ENCODE data around the gene DBH. TPM values are rescaled to one million over a fixed set of nuclear protein-coding genes. Genes with fewer than 3 reads are reported as not detected.
A peak's percentile ranks its signal among the peaks of the same experiment; 100 is the strongest.

Gene DBH
- total RNA-seq, 3 donors from 2014 or later (not counting 1 experiment from before 2014, with no cell fraction given) = not detected

DNA sequence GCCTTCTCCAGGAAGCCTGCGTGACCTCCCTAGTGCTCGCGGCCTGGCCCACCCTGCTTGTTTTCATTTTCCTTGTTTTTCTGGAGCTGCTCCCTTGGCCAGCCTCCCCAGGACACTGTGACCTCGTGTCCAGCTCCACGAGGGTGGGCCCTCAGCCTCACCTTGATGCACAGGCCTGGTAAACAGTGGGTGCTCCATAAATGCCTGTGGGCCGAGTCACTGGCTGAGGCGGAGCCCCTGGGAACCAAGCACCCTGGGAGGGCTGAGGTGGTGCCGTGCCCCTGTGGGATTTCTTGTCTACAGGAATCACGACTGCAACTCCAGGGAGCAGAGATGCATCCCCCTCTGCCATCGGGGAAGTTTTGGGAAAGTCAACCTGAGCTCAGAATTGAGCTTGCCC is 44.2 kb upstream of the DBH start:
- no peaks in the 10 kb centered on the region for H3K4me1 Mint-ChIP-seq
- no peak overlapping the region for H3K4me3 ChIP-seq (ENCODE audit: low read length)
- no peak overlapping the region for H3K4me3 Mint-ChIP-seq
- TF ChIP-seq, protein P1, sequence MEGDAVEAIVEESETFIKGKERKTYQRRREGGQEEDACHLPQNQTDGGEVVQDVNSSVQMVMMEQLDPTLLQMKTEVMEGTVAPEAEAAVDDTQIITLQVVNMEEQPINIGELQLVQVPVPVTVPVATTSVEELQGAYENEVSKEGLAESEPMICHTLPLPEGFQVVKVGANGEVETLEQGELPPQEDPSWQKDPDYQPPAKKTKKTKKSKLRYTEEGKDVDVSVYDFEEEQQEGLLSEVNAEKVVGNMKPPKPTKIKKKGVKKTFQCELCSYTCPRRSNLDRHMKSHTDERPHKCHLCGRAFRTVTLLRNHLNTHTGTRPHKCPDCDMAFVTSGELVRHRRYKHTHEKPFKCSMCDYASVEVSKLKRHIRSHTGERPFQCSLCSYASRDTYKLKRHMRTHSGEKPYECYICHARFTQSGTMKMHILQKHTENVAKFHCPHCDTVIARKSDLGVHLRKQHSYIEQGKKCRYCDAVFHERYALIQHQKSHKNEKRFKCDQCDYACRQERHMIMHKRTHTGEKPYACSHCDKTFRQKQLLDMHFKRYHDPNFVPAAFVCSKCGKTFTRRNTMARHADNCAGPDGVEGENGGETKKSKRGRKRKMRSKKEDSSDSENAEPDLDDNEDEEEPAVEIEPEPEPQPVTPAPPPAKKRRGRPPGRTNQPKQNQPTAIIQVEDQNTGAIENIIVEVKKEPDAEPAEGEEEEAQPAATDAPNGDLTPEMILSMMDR (IDR thresholded peaks at IDR 0.05) = no peak
- peaks cover 2% of the 10 kb centered on the region for H3K36me3 Mint-ChIP-seq
- intact Hi-C loops (cut with micrococcal nuclease) = no loop called here
- H3K27ac ChIP-seq (ENCODE audit: low read length) = no peak overlapping the region
- ATAC-seq (no peak), DNase-seq (no peak)
- no peaks in the 10 kb centered on the region for H3K9me3 ChIP-seq (ENCODE audit: control insufficient read depth, insufficient read depth, low read length)
- no peaks in the 10 kb centered on the region for H3K36me3 ChIP-seq (ENCODE audit: control insufficient read depth, insufficient read depth, low read length)
- peaks cover 0 to 2% of the 10 kb centered on the region in 2 donors for H3K9me3 Mint-ChIP-seq
- no peaks in the 10 kb centered on the region for H3K4me1 ChIP-seq (ENCODE audit: control insufficient read depth, insufficient read depth, low read length)
- H3K27ac Mint-ChIP-seq = no peak overlapping the region
- no peaks in the 10 kb centered on the region for H3K27me3 ChIP-seq (ENCODE audit: control insufficient read depth, insufficient read depth, low read length)
- WGBS (ENCODE audit: insufficient coverage) = 77% methylated on average over 10 of the region's 10 CpGs
- H3K27me3 Mint-ChIP-seq (ENCODE audit: low read depth in 2 of 2) = peaks cover 0 to 3% of the 10 kb centered on the region in 2 donors

DNA sequence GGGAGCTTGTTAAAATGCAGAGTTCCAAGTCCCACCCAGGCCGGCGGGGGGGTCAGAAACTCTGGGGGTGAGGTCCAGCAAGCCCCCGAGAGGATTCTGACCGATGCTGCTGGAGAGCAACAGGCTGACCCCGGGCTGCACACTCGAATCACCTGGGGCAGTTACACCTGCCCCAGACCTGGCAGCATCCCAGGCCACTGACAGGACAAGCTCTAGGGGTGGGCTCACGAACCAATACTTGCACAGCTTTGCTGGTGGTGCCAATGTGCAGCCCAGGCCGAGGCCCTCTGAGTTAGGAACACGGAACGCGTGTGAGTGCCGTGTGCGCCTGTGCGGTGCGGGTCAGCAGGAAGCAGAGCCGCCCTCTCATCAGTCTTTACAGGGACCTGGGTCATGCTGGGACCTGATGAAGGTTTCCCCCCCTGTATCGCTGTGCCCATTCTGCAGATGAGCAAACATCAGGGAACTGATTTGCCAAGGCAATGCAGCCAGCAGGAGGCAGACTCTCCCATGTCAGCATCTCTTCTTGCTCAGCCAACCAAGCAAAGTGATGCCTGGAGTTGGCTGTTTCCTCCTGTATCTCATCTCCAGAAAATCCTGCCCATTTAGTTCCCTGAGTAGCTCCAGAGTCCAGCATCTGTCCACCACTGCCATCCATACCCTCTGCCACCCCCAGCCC is 43.3 kb upstream of the DBH start:
- 83% methylated on average over 17 of the region's 17 CpGs for WGBS (ENCODE audit: insufficient coverage)
- Mint-ChIP-seq H3K4me3 (no peak overlapping the region), H3K4me1 (no peaks in the 10 kb centered on the region), H3K36me3 (peaks cover 10% of the 10 kb centered on the region), H3K27ac (no peak overlapping the region), H3K27me3 (ENCODE audit: low read depth in 2 of 2) (peaks cover 0 to 3% of the 10 kb centered on the region in 2 donors), H3K9me3 (peaks cover 5 to 8% of the 10 kb centered on the region in 2 donors)
- ATAC-seq = no peak
- TF ChIP-seq, protein P1 (IDR thresholded peaks at IDR 0.05) = no peak
- Histone ChIP-seq H3K4me3 (ENCODE audit: low read length) (no peak overlapping the region), H3K4me1 (ENCODE audit: control insufficient read depth, insufficient read depth, low read length) (no peaks in the 10 kb centered on the region), H3K9me3 (ENCODE audit: control insufficient read depth, insufficient read depth, low read length) (peaks cover 4% of the 10 kb centered on the region), H3K27ac (ENCODE audit: low read length) (no peak overlapping the region), H3K27me3 (ENCODE audit: control insufficient read depth, insufficient read depth, low read length) (no peaks in the 10 kb centered on the region), H3K36me3 (ENCODE audit: control insufficient read depth, insufficient read depth, low read length) (no peaks in the 10 kb centered on the region)
- peak in 1 of 2 donors; percentile 45 for DNase-seq
- intact Hi-C loops (cut with micrococcal nuclease) = no loop called here

DNA sequence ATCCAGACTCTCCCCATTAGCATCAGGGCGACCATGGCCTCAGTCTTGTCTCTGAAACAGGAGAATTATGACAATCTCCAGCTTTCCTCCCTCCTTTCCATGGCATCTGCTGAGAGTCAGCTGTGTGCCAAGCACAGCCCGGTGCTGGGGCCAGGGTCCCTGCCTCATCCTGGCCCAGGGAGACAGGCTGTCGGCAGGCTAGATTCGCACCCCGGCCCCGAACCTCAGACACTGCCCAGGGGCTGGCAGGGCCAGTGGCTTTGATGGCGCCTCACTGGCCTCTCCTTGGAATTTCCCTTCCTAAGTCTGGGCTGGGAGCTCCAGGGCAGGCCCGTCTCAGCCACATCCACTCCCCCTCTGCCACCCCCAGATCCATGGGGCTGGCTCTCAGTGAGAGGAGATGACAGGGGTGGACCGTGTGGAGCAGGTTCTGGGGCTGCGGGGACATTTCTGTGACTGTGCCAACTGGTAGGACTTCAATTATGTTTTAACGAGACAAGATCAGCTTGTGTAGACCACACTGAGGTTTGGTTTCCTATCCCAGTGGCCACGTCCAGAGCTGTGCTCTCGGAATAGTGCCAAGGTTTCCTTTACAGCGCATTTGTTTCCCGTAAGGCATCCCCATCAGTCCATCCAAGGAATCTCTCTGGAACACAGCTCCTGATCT is 42.4 kb upstream of the DBH start:
- 77% methylated on average over 14 of the region's 15 CpGs for WGBS (ENCODE audit: insufficient coverage)
- intact Hi-C loops (cut with micrococcal nuclease) = no loop called here
- H3K9me3 ChIP-seq (ENCODE audit: control insufficient read depth, insufficient read depth, low read length) = peaks cover 9% of the 10 kb centered on the region
- no peak overlapping the region for H3K4me3 ChIP-seq (ENCODE audit: low read length)
- no peaks in the 10 kb centered on the region for H3K36me3 ChIP-seq (ENCODE audit: control insufficient read depth, insufficient read depth, low read length)
- H3K9me3 Mint-ChIP-seq = peaks cover 5 to 8% of the 10 kb centered on the region in 2 donors
- no peak overlapping the region for H3K27ac Mint-ChIP-seq
- H3K27ac ChIP-seq (ENCODE audit: low read length) = no peak overlapping the region
- TF ChIP-seq, protein P1 (IDR thresholded peaks at IDR 0.05) = no peak
- H3K4me1 ChIP-seq (ENCODE audit: control insufficient read depth, insufficient read depth, low read length) = no peaks in the 10 kb centered on the region
- no peak overlapping the region for H3K4me3 Mint-ChIP-seq
- peaks cover 0 to 3% of the 10 kb centered on the region in 2 donors for H3K27me3 Mint-ChIP-seq (ENCODE audit: low read depth in 2 of 2)
- H3K36me3 Mint-ChIP-seq = peaks cover 10% of the 10 kb centered on the region
- no peaks in the 10 kb centered on the region for H3K27me3 ChIP-seq (ENCODE audit: control insufficient read depth, insufficient read depth, low read length)
- ATAC-seq = no peak
- no peak for DNase-seq
- no peaks in the 10 kb centered on the region for H3K4me1 Mint-ChIP-seq

Measured in natural killer cell (primary cell).